HUDEP-2 (cell line): Measurements from ENCODE around the gene SLC30A9.

Source experiments
- DNase-seq, 76 experiments: peaks; one replicate each; lab custom pipeline; 2025; ENCODE audit not compliant: unreplicated experiment in 76 of 76; lab: John Stamatoyannopoulos, UW

SLC30A9 gene

GRCh38 chr4:41990365-41991111 lies at the start of gene SLC30A9:
Gene SLC30A9, plus strand, starts transcription at chr4:41990530. Its CDS starts 122 bp downstream, at chr4:41990652.
- peak in 75 of 76 experiments; percentile 22 to 93 (median 82) for DNase-seq

DNA sequence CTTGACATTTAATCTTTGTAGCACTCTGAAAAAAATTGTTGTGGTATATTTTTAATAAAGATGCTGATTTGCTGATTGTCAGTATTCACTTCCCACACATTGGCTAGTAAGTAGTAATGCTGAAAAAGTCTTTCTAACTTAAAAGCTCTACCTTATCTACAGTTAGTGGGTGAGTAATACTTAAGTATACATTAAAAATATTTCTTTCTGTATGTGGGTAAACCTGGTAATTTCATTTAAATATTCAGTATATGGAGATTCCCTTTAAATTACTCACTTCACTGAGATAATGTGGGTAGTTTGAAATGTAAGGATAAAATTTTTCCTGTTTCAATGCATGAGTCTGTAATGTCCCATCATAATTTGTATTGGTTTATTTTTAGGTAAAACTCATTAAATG lies 49.5 kb upstream of the SLC30A9 start:
- no peak for DNase-seq

DNA sequence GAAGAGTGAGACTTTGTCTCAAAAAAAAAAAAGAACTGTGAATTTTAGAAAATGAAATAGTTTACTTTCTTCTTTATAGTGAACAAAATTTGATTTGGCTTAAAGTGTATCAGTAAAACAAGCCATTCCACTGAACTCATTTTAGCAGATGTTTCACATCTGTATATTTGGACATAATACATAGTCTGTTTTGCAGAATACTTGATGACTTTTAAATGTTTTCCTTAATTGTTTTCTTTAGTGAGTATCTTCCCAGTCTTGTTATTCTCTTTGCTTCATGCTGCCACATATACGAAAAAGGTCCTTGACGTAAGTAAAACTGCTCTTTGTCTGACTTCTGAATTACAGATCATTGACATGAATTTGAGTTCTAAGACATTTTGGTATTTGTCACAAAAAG lies 46.8 kb upstream of the SLC30A9 start:
- no peak for DNase-seq

DNA sequence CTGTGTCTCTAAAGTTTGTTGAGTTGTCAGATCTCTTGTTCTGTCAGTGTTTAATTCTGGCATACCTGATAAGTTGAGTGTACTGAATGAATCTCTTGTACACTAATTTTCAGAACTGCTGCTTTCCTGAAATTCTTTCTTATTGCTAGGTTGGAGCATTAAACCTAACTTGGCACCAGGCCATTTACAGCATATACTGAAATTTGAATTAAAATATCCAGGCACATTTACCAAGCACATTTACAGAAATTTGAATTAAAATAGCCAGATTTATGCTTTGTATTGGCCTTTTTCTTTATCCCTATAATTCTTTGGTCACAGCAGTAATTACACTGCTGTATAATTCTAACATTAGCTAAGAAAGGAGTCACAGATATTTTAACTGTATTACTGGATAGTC lies 46.2 kb upstream of the SLC30A9 start:
- no peak for DNase-seq

GRCh38 chr4:41949531-41949930 lies 40.8 kb upstream of the SLC30A9 start:
- no peak for DNase-seq

DNA sequence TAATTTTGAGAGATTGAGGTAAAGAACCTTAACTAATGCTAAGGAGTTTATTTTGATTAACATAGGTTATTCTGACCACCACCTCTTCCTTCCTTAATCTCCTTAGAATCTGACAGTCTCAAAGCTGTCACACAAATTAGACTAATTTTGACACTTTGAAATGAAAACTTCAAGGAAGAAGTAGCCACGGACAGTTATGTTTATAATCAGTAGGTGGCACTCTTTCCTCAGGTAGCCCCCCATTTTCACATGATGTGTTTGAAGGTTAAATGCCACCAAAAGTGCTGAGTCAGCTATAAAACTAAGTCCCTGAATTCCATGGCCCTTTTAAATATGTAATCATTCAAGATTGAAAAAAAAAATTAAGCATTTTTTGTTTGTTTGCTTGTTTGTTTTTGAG lies 32.7 kb upstream of the SLC30A9 start:
- DNase-seq = peak in 11 of 76 experiments; percentile 3 to 28 (median 17)

DNA sequence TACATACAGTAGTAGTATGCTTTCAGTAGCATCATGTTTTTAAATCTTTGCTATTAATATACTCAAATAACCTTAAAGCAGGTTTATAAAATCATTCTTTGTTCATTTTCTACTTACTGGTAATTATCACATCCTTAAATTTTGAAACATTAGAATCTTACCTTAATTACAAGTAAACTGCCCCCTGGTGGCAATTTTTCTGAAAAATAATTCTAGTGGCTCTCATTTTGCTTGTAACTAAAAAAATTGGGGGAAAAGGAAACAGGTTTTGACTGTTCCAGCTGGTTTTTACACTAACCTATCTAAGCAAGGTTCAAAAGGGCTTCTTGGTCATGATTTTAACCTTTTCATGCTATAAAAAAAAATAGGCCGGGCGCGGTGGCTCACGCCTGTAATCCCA lies 27.2 kb upstream of the SLC30A9 start:
- peak in 17 of 76 experiments; percentile 0 to 43 (median 13) for DNase-seq

- DNase-seq = no peak
Observed at GRCh38 chr4:41964401-41964800, 25.9 kb upstream of the SLC30A9 start.

GRCh38 chr4:41967392-41967791 lies 22.9 kb upstream of the SLC30A9 start:
- no peak for DNase-seq

DNA sequence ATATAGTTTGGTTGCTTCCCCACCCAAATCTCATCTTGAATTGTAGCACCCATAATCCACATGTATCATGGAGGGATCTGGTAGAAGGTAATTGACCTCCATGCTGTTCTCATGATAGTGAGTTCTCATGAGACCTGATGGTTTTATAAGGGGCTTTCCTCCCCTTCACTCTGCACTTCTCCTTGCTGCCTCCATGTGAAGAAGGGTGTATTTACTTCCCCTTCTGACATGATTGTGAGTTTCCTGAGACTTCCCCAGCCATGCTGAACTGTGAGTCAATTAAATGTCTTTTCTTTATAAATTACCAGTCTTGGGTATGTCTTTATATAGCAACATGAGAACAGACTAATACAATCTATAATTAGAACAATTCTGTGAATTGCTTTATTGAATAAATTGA lies 20.7 kb upstream of the SLC30A9 start:
- DNase-seq = no peak

DNA sequence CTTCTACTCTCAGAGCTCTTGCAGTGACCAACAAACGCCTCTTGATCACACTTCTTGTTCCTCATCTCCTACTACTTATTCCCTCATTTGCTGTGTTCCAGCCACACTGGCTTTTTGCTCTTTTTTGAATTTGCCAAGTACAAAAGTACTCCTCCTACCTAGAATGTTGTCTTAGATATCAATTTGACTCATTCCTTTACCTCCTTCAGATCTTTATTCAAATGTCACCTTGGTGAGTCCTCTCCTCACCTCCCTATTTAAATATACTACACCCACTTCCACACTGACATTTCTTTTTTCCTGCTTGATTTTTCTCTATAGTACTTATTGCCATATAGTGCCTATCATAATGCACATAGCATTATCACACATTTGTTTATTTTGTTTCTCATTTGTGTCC lies 15.0 kb upstream of the SLC30A9 start:
- DNase-seq = no peak

DNA sequence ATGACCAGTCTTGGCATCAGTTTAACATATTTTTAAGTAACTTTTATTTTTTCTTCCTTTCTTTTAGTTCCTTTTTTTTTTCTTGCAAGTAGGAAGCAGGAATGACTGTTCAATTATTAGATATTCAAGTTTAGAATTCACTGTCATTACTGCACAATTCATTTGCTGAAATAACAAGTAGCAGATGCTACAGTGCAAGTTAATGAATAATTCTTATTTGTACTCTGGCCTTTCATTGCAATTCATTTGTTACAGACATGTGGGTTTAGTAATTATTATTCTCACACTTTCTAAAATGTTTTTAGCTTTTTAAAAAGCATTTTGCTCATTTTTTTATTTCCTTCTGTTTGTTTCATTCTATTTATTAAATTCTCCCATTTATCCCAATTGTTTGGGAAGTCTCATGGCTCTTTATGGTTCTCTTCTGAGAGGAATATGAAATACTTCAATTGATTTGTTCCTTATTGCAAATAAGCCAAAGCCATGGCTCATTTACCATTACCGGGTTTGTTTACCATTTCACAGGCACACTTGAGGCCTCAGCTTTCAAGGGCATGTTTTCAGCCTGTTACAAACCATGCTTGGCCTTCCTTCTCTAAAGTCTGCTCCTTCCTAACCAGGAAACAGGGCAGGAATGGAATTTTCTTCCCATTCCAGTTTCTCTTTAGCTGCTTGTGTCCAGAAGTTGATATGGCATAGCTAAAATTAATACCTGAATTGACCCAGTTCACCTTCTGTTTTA lies 13.4 kb upstream of the SLC30A9 start:
- no peak for DNase-seq

GRCh38 chr4:41977709-41978108 lies 12.6 kb upstream of the SLC30A9 start:
- DNase-seq = no peak

GRCh38 chr4:41981456-41981855 lies 8.9 kb upstream of the SLC30A9 start, which contains the start of gene DCAF4L1:
Gene DCAF4L1, plus strand, starts transcription at chr4:41981756. Its CDS starts 37 bp downstream, at chr4:41981793.
- DNase-seq = no peak

GRCh38 chr4:41982716-41983115 lies 7.6 kb upstream of the SLC30A9 start:
- no peak for DNase-seq

DNA sequence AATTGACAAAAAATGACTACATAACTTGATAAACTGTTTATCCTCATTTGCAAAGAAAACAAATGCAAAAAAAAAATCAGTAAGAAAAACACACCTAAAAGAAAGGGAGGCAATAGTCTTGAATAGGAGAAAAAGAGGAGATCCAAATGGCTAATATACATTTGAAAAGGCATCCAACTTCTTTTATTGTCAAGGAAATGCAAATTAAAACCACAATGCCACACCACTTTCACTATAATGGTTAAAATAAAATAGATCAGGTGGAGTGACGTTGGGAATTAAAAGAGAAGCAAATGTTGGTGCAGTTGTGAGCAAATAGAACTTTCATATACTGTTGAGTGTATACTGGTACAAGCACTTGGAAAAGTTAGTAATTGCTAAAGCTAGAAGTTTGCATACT lies 5.2 kb upstream of the SLC30A9 start:
- DNase-seq = no peak

GRCh38 chr4:41989994-41990364 lies 351 bp upstream of the SLC30A9 start:
- no peak for DNase-seq

- peak in 3 of 76 experiments; percentile 3 to 15 (median 6) for DNase-seq
Observed at GRCh38 chr4:41991916-41992767, 1.8 kb downstream of the SLC30A9 start.

- DNase-seq = no peak
Observed at GRCh38 chr4:41992967-41993857, 2.9 kb downstream of the SLC30A9 start.

GRCh38 chr4:41994461-41994985 lies 4.2 kb downstream of the SLC30A9 start:
- DNase-seq = no peak
